SK-N-MC (cell line): Measurements from ENCODE around the gene RHBDF2.

ENCODE experiments used
- EZH2 ChIP-seq: fragments of 200-600 bp; sonication (generic); IDR thresholded peaks from one replicate; pipeline ENCODE4 v1.6.1; 2017; ENCODE audit warnings: antibody characterized with exemption
- FOXP2 ChIP-seq: optimal IDR thresholded peaks from 2 replicates; pipeline ENCODE3; 2011; ENCODE audit warnings: mild to moderate bottlenecking, moderate library complexity; ENCODE audit not compliant: insufficient read depth; ENCODE audit errors: extremely low read length, control extremely low read depth
- POLR2AphosphoS5 ChIP-seq: IDR thresholded peaks from 2 replicates; pipeline ENCODE4 v1.6.1; 2012; ENCODE audit warnings: mild to moderate bottlenecking, low read depth, low read length, borderline replicate concordance

DNA sequence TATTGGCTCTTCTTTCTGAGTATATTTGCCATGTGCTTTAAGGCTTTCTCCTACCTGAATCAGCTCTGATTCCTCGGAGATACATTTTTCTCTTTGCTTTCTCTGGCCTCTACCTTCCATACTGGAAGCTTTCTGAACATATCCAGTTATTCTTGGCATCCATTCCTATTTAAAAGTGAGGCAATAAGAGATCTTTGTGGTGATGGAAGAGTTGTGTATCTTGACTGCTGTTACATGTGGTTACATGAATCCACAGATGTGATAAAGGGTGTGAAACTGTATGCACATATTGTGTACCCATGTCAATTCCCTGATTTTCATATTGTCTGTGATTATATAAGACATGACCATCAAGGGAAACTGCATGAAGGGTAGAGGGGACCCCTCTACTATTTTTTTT is 72.7 kb downstream of the RHBDF2 start:
- TF ChIP-seq POLR2AphosphoS5 (no peak), EZH2 (no peak), FOXP2 (no peak)
